HG03520 (cell line): ENCODE measurements around the gene TMBIM1.
A peak's percentile ranks its signal among the peaks of the same experiment; 100 is the strongest.
"Not testable (repeated sequence)": the region's sequence is repeated elsewhere in the genome, so short reads cannot be mapped to it uniquely, and the experiment has no call there.

Experiments
- ATAC-seq: cut with Tn5 transposase; IDR thresholded peaks from one replicate; pipeline ENCODE4 v1.9.1; 2021; ENCODE audit warnings: mild to moderate bottlenecking, moderate library complexity; ENCODE audit not compliant: unreplicated experiment

The TMBIM1 gene

DNA sequence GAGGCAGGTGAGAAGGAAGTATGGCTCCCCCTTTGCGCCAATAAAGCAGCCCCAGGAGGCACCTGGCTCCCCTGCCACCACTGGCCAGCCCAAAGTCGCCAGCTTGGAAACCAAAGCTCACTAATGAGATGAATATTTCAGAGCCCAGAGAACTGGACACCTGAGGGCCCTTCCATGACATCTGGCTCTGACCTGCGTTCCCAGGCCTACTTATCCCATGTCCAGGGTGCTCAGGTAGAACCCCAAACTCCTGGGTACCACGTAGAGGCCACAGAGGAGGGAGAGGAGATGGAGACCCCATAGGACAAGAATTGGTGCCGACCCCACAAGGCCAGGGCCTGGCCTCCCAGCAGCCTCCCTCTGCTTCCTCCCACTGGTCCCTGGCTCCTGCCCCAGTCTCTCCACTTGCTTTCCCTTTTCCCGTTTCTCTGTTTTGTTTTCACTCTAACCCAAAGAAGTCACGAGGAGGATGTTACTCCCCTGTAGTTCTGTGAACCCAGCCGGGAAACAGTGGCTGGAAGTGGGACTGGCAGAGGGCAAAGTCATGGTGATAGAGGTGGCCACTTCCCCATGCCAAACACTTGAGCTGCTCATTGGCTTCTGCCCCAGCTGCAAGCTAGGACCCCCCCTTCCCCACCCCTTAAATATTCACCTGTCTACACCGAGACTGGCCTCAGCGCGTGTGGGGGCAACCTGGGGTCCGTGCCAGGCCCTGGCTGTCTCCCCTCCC is 820 bp downstream of the TMBIM1 start:
- no peak for ATAC-seq

DNA sequence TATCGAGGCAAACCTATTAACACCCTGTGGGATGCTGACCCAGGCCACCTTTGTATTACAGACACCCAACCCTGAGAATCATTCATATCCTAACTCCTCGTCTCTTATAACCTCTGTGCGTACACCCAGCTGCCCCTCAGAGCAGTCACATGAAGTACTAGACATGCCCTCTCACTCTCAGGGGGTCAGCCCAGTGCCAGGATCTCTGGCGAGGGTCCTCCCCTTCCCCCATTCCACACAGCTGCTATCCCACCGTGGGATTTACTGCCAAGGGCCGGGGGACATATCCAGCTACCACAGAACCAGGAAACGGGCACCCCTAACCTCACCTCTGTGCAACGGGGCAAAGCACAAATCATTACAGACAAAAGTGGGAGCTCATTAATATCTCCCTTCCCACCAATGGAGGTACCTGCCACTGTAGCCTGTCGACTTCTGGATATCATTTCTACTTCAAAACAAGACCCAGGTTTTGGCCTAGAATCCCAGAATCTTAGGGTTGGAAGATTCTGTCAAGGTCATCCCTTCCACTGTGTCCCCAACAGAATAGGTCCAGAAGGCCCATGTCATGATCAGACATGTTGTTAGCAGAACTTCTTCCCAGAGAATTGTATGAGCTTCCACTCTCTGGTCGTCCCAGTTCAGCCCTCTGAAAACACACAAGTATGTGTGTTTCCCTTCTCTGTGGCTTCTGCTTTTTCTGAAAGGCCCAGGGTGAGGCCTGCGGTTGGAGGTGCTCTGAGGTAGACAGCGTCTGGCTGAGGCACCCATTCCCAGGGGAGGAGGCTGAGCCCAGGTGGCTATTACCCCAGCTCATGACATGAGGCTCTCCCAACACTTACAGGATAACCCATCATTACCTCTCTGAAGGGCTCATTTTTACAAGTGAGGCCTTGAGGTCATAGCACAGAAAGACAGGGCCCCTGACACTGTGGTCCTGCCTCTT is 1.7 kb downstream of the TMBIM1 start:
- ATAC-seq: peak; percentile 42

DNA sequence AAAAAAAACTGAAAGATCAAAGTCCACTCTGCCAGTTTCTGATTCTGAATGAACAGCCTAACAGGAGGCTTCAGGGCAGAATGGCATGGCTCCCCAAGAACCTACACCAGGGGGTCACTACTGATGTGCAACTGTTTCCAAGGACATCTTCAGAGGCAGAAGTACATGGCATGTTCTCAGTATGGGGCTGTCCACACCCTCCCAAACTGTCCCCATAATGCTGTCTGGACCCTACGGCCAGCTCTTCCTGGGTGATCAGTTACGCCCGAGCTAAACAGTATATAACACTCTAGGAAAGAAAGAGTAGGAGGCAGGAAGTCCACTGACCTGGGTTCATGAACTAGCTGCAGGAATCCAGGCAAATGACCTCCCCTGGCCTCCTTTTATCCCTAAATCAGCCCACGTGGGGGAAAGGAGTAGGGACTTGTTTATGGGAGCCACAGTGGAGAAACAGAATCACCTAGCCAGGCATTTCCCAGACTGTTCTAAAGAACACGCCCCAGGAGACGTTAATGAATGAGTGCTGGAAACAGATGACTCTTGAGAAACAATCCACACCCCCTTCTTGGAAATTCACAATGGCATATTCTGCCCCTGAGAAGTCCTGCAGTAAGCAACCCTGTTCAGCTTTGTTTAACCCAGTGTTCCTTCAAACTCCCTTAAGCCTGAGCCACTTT is 2.5 kb downstream of the TMBIM1 start:
- ATAC-seq: no peak

DNA sequence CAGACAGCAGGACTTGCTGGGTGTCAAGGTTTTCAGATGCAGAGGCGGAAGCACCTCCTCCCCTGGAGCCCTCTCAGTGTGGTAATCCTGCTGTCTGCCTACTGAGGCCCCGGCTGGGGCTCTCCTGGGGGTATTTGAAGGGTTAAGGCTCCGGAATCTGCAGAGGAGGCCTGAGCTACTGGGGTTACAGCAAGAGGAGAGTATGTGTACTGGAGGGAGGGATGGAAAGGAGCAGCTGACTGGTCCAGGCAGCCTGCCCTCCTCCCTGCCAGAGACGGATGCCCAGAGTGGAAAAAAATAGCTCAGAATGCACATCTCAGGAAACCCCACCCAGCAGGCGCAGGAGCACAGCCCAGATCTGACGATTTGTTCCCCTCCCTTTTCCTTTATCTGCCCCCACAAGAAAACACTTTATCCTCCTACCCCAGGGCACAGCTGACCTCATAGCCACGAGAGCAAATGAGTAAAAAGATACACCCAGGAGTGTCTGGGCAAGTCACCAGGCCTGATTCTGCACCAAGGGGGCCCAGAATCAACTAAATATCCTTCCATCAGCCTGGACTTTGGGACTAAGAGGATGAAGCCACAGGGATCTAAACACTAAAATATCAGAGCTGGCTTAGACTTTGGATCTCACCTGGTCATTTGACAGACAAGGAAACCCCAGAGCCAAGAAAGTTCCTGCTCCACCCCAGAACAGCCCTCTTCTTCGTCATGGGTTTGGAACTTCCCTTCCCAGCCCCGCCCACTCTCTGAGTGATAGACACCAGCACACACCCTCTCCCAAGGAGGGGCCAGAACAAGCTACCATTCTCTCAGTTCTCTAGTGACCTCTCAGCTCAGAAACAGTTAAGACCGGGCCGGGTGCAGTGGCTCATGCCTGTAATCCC is 5.5 kb downstream of the TMBIM1 start:
- peak; percentile 49 for ATAC-seq

DNA sequence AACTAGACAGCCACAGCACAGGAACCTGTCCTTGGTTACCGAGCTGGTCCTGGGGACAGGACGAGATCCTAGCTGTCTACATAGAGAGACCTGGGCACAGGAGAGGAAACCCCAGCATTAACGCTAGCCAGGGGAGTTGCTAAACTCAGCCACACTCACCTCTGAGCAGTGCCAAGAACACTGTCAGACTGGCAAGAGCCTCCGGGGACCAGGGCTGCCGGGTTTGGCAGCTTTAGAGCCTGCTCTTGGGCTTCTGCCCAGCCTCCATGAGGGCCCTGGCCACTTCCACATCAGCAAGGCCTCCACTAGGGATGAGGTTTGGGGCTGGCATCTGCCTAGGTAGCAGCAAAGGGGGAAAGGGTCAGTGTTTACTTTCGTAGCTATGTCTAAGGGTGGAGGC is 6.7 kb downstream of the TMBIM1 start:
- ATAC-seq: no peak

DNA sequence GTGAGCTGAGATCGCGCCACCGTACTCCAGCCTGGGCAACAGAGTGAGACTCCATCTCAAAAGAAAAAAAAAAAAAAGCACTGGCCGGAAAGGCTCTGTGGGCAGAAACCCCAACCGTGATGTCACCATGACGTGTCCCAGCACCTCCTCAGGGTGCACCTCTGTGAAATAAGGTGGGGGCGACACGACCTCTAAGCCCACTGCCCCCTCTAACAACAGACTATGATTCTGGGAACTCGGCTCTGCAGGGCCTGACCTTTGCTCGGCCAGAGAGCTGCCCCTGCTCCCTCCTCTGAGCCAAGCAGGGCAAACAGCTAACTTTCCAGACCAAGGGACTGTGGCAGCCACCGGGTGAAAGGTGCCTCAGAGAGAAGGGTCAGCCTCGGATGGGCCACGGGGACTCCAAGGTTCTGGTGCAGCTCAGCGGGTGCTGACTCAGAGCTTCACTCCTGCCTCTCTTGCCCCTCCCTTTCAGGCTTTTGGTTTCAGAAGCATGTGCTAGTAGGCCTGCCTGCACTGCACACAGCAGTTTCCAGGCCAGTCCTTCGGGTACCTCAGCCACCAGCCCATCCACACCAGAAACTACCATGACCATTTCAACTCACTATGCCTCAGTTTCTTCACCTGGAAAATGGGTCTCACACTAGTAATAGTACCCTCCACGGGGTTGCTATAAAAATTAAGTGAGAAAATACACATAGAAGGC is 8.0 kb downstream of the TMBIM1 start:
- peak; percentile 54 for ATAC-seq

DNA sequence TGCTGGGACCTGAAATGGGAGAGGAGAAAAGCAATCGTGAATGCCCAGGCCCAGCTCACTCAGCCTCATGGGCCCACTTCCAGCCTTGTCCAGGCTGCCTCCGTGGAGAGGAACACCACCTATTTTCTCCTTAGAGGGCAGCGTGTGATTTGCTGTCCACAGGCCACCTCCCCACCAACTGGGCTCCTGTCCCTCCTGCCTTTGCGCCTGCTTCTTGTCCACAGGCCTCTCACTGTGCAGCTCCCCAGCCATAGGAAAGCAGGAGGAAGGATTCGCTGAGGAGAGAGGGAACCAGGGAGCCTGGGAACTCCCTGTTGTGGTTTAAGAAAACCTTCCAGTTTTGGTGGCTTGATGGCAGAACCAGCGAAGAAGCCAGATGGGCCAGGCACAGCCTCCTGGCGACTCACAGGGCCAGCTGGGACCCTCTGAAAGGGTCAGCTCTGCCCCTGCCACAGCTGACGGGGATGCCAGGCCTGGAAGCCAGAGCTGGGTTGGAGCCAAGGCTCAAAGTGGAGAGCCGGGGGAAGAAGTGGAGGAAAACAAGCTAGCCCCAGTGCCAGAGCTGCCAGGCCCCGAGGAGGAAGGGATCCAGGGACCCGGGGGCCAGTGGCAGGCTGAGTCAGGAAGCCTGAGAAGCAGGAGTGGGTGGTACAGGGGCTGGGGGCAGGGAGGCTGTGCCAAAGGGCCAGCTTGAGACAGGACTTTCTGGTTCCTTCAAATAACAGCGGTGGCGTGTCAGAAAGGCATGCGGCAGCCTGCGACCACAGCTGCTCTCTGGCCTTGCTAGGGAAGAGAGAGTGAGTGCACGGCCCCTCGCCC is 9.9 kb downstream of the TMBIM1 start:
- no peak for ATAC-seq

DNA sequence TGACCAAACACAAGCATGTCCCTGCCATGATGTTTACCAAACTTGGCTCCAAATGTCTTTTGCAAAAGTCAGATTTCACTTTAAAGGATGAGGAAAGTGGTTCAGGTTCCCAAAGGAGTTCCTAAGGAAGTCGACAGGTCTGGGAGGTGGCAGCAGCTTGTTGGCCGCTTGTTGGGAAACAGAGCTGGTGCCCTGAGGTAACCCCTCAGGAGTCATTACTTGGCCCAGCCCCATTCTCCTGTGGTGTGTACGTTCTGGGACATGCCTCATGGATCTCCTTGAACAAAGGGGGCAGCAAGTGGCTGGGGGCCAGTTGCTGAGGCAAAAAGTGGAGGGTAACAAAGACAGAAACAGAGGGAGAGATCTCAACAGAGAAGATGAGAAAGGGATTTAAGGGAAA is 10.9 kb downstream of the TMBIM1 start:
- ATAC-seq: no peak

DNA sequence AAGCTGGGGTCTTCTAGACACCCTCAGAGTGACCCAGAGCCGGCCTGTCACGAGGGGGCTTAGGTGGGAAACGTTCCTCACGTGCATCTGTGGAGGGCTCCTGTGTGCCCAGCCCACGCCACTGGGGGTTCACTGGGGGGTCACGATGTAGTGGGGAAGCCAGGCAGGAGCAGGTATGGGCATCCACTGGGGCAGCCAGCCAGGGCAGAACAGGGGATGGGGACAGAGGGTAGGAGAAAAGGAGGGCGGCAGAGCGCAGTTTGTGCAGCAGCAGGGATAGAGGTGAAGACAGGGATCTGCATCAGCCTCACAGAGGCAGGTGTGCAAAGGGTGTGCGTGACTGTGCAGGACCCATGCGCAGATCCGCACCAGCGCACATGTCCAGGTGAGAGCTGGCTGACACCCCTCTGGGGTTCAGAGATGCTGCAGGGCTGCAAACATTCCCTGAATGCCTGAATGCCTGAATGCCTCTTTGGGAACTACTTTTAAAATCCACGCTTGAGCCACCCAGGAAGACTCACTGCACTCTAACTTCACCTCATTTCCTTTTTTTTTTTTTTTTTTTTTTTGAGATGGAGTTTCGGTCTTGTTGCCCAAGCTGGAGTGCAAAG is 11.9 kb downstream of the TMBIM1 start:
- ATAC-seq: no peak

DNA sequence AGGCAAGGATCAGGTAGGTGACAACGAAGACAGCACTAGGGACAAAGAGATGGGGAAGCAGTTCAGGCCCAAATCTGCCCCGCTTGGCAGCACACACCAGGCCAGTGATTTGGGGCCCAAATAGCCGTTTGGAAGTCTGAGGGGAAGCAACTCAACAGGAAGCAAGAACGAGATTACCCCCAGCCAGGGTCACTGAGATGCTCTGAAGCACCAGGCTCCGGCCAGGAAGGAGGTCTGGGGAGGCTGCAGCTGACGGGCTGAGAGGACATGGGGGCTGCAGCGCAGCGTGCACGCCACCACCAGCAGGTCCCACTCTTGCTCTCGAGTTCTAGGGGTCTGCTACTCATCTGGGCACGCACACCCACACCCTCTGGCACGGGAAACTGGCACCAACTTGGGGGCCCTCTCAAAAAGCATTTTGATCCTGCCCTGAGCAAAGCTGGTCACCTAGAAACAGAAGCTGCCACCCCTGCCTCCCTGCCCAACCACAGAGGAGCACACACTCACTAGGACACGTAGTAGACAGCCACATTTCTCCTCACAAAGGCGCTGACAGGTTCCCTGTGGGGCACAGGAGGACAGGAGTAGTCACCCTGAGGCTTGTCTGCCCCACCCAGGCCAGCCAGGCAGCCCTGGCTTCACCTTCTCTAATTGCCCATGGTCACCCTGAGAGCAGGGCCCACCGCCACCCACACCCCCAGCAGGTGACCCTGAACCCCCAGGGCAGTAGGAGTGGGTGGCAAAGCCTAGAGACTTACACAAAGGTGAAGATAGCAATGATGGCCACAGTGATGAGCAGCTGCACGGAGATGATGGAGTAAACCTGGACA is 13.6 kb downstream of the TMBIM1 start:
- no peak for ATAC-seq

DNA sequence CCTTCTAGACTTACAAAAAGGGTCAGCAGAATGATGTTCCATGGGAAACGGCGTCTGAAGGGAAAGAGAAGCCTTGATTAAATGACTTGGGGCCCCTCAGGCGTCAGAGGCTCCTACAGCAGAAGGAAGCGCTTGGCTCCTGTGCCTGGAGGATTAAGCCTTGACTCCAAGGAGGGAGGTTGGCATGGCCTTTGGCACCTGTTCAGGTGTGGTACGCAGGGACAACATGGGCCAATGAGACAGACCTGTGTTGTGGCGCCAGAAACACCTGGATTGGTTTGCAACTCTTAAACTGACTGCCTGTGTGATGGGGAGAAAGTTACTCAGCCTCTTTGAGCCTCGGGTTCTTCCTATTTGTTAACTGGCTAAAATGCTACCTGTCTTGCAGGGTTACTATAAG is 14.4 kb downstream of the TMBIM1 start:
- no peak for ATAC-seq

DNA sequence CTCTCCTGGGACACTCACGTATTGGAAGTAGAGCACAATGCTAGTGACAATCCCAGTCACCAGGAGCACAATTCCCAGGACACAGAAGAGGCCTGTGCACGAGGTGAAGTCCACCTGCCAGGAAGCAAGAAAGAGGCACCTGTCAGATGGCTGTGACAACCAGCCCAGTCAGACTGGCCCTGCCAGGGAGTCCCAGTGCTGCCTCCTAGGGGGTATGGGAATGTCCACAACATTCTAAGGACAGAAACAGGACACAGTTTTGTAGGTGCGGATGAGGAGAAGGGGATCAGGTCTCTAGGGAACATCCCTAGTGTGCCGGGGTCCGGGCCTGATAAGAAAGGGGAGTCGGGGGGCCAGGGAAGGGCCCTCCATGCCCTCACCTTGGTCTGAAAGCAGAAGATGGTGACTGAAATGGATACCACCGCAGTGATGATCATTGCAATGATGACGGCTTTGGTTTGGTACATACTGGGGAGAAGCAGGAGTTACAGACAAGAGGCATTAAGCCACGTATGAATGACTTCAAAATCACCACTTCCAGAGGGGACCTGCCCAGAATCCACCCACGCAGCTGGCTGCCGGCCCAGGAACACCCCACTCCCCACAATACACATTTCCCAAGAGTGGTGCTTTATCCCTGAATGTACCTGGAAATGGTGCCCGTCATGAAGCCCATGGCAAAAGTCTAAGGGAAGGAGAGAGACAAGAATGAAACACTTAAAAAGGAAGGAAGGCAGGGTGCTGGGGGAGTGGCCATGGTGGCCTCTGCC is 15.1 kb downstream of the TMBIM1 start:
- ATAC-seq: no peak

DNA sequence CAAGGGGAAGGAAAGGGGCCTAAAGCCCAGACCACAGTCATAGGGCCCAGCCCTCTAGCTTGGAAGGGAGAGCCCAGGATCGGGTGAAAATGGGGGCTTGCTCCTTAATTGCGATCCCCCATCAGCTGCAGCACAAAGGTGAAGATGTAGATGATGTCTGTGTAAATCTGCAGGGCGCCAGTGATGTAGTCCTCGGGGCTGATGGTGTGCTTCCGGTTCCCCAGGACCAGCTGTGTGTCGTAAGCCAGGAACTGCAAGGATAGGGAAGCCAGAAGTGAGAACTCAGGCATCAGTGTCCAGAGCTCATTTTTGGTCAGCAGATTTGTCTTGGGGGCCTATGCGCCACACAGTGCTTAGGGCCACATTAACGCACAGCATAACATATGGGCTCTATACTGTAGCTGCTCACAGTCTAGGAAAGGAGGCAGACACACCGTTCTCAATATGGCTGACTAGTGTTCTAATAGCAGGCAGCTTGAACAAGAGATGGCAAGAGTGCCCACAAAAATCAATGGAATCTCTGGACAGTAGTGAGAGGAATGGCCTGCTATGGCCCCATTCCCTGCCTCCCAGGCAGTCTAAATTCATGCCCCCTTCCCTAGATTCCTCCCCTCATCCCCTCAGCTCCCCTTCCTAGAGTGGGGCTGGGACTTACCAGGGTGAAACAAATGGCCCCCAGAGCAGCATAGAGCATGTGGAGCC is 16.8 kb downstream of the TMBIM1 start:
- ATAC-seq: no peak

DNA sequence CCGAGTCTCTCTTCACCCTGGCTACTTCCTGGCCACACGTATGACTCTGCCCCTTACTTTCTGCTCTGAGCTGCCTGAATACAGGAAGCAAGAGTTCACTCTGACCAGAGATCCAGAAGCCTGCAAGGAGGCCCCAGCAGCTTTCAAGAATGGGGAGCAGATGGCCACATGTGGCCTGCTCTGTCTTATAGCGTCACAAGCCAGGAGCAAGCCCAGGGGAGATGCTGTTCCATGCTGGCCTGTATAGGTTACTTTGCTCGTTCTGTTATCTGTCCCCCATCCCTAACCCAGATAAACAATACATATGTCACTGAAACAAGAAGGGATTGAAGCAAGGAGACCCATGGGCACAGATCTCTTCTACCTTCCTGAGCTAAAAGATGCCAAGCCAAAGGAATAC is 17.7 kb downstream of the TMBIM1 start:
- ATAC-seq: no peak

DNA sequence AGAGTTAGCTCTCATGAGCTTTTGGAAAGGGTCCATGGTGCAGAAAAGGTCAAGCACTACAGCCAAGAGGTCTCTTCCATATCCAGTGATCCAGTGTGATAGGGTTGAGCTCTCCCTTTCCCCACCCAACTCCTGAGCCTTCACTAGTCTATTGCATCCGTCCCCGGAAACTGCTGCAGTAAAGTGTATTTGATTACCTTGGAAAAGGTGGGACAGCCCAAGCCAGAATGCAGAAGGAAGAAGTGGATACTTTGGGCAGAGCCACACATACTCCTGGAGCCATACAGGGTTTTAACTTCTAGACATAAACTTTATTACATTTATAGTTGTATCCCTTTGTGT is 18.4 kb downstream of the TMBIM1 start:
- no peak for ATAC-seq

DNA sequence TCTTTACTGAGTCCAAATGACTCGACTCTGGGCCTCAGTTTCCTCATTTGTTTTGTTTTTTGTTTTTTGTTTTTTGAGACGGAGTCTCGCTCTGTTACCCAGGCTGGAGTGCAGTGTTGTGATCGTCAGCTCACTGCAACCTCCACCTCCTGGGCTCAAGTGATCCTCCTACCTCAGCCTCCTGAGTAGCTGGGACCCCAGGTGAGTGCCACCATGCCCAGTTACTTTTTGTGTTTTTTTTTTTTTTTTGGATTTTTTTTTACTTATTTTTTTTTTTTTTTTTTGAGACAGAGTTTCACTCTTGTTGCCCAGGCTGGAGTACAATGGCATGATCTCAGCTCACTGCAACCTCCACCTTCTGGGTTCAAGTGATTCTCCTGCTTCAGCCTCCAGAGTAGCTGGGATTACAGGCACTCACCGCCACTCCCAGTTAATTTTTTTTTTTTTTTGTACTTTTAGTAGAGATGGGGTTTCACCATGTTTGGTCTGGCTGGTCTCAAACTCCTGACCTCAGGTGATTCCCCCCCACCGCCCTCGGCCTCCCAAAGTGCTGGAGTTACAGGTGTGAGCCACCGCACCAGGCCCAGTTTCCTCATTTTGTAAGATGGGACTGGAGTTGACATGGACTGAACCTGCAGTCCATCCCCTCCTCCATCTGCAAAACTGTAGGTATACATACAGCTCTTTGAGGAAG is 18.9 kb downstream of the TMBIM1 start:
- not testable (repeated sequence) for ATAC-seq
